Parathyroid adenoma (tissue), 2 donors: ENCODE results near the gene EEF1A2.

Source experiments
- H2AFZ ChIP-seq: fragments of 300-600 bp; sonication (generic); one replicate; pipeline ENCODE4 v1.7.0; 2017; ENCODE audit warnings: antibody characterized with exemption, mild to moderate bottlenecking
- H3K27ac ChIP-seq: fragments of 300-600 bp; sonication (generic); one replicate; pipeline ENCODE4 v1.7.0; 2017
- H3K27me3 ChIP-seq: fragments of 300-600 bp; sonication (generic); one replicate; pipeline ENCODE4 v1.7.0; 2017; ENCODE audit warnings: low read length; ENCODE audit not compliant: control insufficient read depth, insufficient read depth
- H3K36me3 ChIP-seq: fragments of 300-600 bp; sonication (generic); one replicate; pipeline ENCODE4 v1.7.0; 2017; ENCODE audit warnings: low read length; ENCODE audit not compliant: control insufficient read depth, insufficient read depth
- H3K4me1 ChIP-seq: fragments of 300-600 bp; sonication (generic); one replicate; pipeline ENCODE4 v1.7.0; 2017; ENCODE audit warnings: control low read depth
- H3K4me2 ChIP-seq: fragments of 300-600 bp; sonication (generic); one replicate; pipeline ENCODE4 v1.7.0; 2017; ENCODE audit warnings: low read length
- H3K4me3 ChIP-seq: fragments of 300-600 bp; sonication (generic); one replicate; pipeline ENCODE4 v1.7.0; 2017; ENCODE audit warnings: low read depth, low read length
- H3K79me2 ChIP-seq: fragments of 300-600 bp; sonication (generic); one replicate; pipeline ENCODE4 v1.7.0; 2017; ENCODE audit warnings: control low read depth
- H3K9ac ChIP-seq: fragments of 300-600 bp; sonication (generic); one replicate; pipeline ENCODE4 v1.7.0; 2017; ENCODE audit warnings: mild to moderate bottlenecking
- H3K9me3 ChIP-seq: fragments of 300-600 bp; sonication (generic); one replicate; pipeline ENCODE4 v1.7.0; 2017; ENCODE audit warnings: low read length; ENCODE audit not compliant: control insufficient read depth
- CTCF ChIP-seq: fragments of 300-600 bp; sonication (generic); IDR thresholded peaks from one replicate; pipeline ENCODE4 v1.7.0; 2017; ENCODE audit warnings: antibody characterized with exemption, mild to moderate bottlenecking
- donor health status: primary hyperparathyroidism.

Gene EEF1A2

GRCh38 chr20:63452341-63452740, 46.5 kb downstream of the EEF1A2 start:
- H3K27ac ChIP-seq, result no peak overlapping the region

GRCh38 chr20:63451821-63452220, 47.1 kb downstream of the EEF1A2 start:
- H3K4me3 ChIP-seq, result no peak overlapping the region
- no peak overlapping the region for H2AFZ ChIP-seq
- H3K9me3 ChIP-seq, result no peaks in the 10 kb centered on the region
- no peak overlapping the region for H3K4me2 ChIP-seq
- H3K9ac ChIP-seq, result no peak overlapping the region
- H3K36me3 ChIP-seq, result no peaks in the 10 kb centered on the region
- TF ChIP-seq CTCF, result no peak
- no peak overlapping the region for H3K27ac ChIP-seq
- peaks cover under 1% of the 10 kb centered on the region for H3K4me1 ChIP-seq
- no peaks in the 10 kb centered on the region for H3K79me2 ChIP-seq
- H3K27me3 ChIP-seq, result peaks cover 3% of the 10 kb centered on the region

More at GRCh38 chr20:63452341-63452740, 46.5 kb downstream of the EEF1A2 start:
- Histone ChIP-seq H3K27me3 (peaks cover 3% of the 10 kb centered on the region), H3K36me3 (no peaks in the 10 kb centered on the region), H3K4me3 (no peak overlapping the region), H3K4me2 (no peak overlapping the region), H3K79me2 (no peaks in the 10 kb centered on the region), H3K4me1 (peaks cover 5% of the 10 kb centered on the region), H3K9me3 (no peaks in the 10 kb centered on the region), H3K9ac (no peak overlapping the region), H2AFZ (no peak overlapping the region)
- TF ChIP-seq CTCF, result no peak

- no peak overlapping the region for H3K9ac ChIP-seq
- TF ChIP-seq CTCF, result no peak
These were observed 48.8 kb downstream of the EEF1A2 start for GRCh38 chr20:63449796-63450730.

GRCh38 chr20:63449025-63449424, 49.9 kb downstream of the EEF1A2 start:
- Histone ChIP-seq H3K4me1 (no peaks in the 10 kb centered on the region), H2AFZ (no peak overlapping the region), H3K79me2 (no peaks in the 10 kb centered on the region), H3K9ac (no peak overlapping the region), H3K9me3 (no peaks in the 10 kb centered on the region), H3K27me3 (no peaks in the 10 kb centered on the region), H3K4me3 (no peak overlapping the region), H3K36me3 (no peaks in the 10 kb centered on the region), H3K27ac (no peak overlapping the region), H3K4me2 (no peak overlapping the region)
- TF ChIP-seq CTCF, result no peak

More at GRCh38 chr20:63449796-63450730, 48.8 kb downstream of the EEF1A2 start:
- H3K27ac ChIP-seq, result no peak overlapping the region
- H3K9me3 ChIP-seq, result no peaks in the 10 kb centered on the region
- H3K4me3 ChIP-seq, result no peak overlapping the region
- peaks cover 3% of the 10 kb centered on the region for H3K27me3 ChIP-seq
- no peak overlapping the region for H3K4me2 ChIP-seq
- H3K36me3 ChIP-seq, result no peaks in the 10 kb centered on the region
- H2AFZ ChIP-seq, result no peak overlapping the region
- no peaks in the 10 kb centered on the region for H3K79me2 ChIP-seq
- no peaks in the 10 kb centered on the region for H3K4me1 ChIP-seq
